Adrenal gland (tissue), 5 donors: Measurements from ENCODE around the gene XPR1.

Source experiments
- CTCF ChIP-seq, 6 experiments: fragments of 450-650 bp in 4 of 6; fragments of 200-600 bp in 2 of 6; sonication (generic) in 1 of 6; IDR thresholded peaks; 1 replicate in 5 of 6; 2 replicates in 1 of 6; pipeline versions ENCODE4 v1.5.1 to v1.8.0; 2016 to 2021; ENCODE audit warnings: antibody characterized with exemption in 6 of 6, mild to moderate bottlenecking in 2 of 6, moderate library complexity in 1 of 6
- POLR2A ChIP-seq, 2 donors: fragments of 450-650 bp; IDR thresholded peaks; one replicate each; pipeline ENCODE4 v1.6.1; 2017; ENCODE audit warnings: antibody characterized with exemption in 2 of 2, mild to moderate bottlenecking in 2 of 2, moderate library complexity in 1 of 2
- donor health status: DM: no; HTN: no; CAD: no.

- TF ChIP-seq CTCF (IDR thresholded peaks at IDR 0.05) (no peak), POLR2A (IDR thresholded peaks at IDR 0.05) (no peak)
Observed at GRCh38 chr1:180696361-180696760, 64.5 kb downstream of the XPR1 start.
